Neural cell (in vitro differentiated cells): ENCODE measurements around the gene CST4. TPM values are rescaled to one million over a fixed set of nuclear protein-coding genes. Genes with fewer than 3 reads are reported as not detected.
"Not testable (repeated sequence)": the region's sequence is repeated elsewhere in the genome, so short reads cannot be mapped to it uniquely, and the experiment has no call there.

Source experiments
- H2AFZ ChIP-seq: fragments of 200-600, 300-800 bp; sonication (generic), shearing (Covaris generic); 2 replicates; pipeline ENCODE4 v1.6.0; 2014; ENCODE audit warnings: low read depth, mild to moderate bottlenecking, antibody characterized with exemption, low read length, moderate library complexity
- H3F3A ChIP-seq: fragments of 200-600 bp; shearing (Covaris generic); 2 replicates; pipeline ENCODE4 v1.6.1; 2016; ENCODE audit warnings: mild to moderate bottlenecking, moderate library complexity, mixed read lengths, antibody characterized with exemption, low read length; ENCODE audit not compliant: insufficient read depth, poor library complexity, severe bottlenecking
- H3K27ac ChIP-seq: fragments of 200-600, 300-800 bp; sonication (generic), shearing (Covaris generic); 2 replicates; pipeline ENCODE4 v1.5.1; 2014; ENCODE audit warnings: mild to moderate bottlenecking, low read length, moderate library complexity
- H3K27me3 ChIP-seq: fragments of 300-800, 200-600 bp; sonication (generic), shearing (Covaris generic); 2 replicates; pipeline ENCODE4 v1.6.0; 2014; ENCODE audit warnings: mild to moderate bottlenecking, low read depth, low read length, moderate library complexity; ENCODE audit not compliant: insufficient read depth
- H3K36me3 ChIP-seq: fragments of 300-800, 200-600 bp; sonication (generic), shearing (Covaris generic); 2 replicates; pipeline ENCODE4 v1.5.1; 2014; ENCODE audit warnings: mild to moderate bottlenecking, antibody characterized with exemption, low read length, moderate library complexity; ENCODE audit not compliant: insufficient read depth
- H3K4me2 ChIP-seq: fragments of 300-800, 200-600 bp; sonication (generic), shearing (Covaris generic); 2 replicates; pipeline ENCODE4 v1.6.0; 2014; ENCODE audit warnings: mild to moderate bottlenecking, low read length
- H3K4me3 ChIP-seq: fragments of 300-800, 200-600 bp; sonication (generic), shearing (Covaris generic); 2 replicates; pipeline ENCODE4 v1.5.1; 2014; ENCODE audit warnings: mild to moderate bottlenecking, low read length, moderate library complexity
- H3K79me2 ChIP-seq: fragments of 200-600 bp; shearing (Covaris generic); replicated peaks from 2 replicates; pipeline ENCODE4 v1.6.0; 2014; ENCODE audit warnings: mild to moderate bottlenecking, low read length, moderate library complexity; ENCODE audit not compliant: insufficient read depth
- H3K9ac ChIP-seq: fragments of 300-800, 200-600 bp; sonication (generic), shearing (Covaris generic); 2 replicates; pipeline ENCODE4 v1.6.1; 2016; ENCODE audit warnings: mild to moderate bottlenecking, low read length, mixed read lengths
- H3K9me2 ChIP-seq: fragments of 200-600 bp; shearing (Covaris generic); 2 replicates; pipeline ENCODE4 v1.6.1; 2016; ENCODE audit warnings: mild to moderate bottlenecking, low read length, mixed read lengths; ENCODE audit not compliant: insufficient read depth
- H3K9me3 ChIP-seq: fragments of 200-600, 300-800 bp; sonication (generic), shearing (Covaris generic); 2 replicates; pipeline ENCODE4 v1.6.1; 2016; ENCODE audit warnings: mild to moderate bottlenecking, mixed run types, low read length, moderate library complexity, mixed read lengths
- H4K20me1 ChIP-seq: fragments of 200-600 bp; shearing (Covaris generic); 2 replicates; pipeline ENCODE4 v1.6.1; 2016; ENCODE audit warnings: mild to moderate bottlenecking, mixed run types; ENCODE audit not compliant: insufficient read depth
- EZH2 ChIP-seq: fragments of 200-600, 300-800 bp; shearing (Covaris generic), sonication (generic); IDR thresholded peaks from 2 replicates; pipeline ENCODE4 v1.6.1; 2014; ENCODE audit warnings: antibody characterized with exemption, low read length, borderline replicate concordance, mild to moderate bottlenecking; ENCODE audit not compliant: insufficient read depth, poor library complexity, severe bottlenecking
- polyA plus RNA-seq: library from polyadenylated mRNA; depleted of rRNA; stranded (reverse); fragments of >200 nt; gene quantifications from 2 replicates; pipeline ENCODE4 v1.2.3, GENCODE V29; 2014
- small RNA-seq, 3 experiments: library from RNA; depleted of rRNA; stranded (forward); fragments of <200 nt; gene quantifications; one replicate each; pipeline ENCODE3, GENCODE V24; 2012

Gene CST4
- polyA plus RNA-seq, 1 donor from 2014 or later, result not detected

DNA sequence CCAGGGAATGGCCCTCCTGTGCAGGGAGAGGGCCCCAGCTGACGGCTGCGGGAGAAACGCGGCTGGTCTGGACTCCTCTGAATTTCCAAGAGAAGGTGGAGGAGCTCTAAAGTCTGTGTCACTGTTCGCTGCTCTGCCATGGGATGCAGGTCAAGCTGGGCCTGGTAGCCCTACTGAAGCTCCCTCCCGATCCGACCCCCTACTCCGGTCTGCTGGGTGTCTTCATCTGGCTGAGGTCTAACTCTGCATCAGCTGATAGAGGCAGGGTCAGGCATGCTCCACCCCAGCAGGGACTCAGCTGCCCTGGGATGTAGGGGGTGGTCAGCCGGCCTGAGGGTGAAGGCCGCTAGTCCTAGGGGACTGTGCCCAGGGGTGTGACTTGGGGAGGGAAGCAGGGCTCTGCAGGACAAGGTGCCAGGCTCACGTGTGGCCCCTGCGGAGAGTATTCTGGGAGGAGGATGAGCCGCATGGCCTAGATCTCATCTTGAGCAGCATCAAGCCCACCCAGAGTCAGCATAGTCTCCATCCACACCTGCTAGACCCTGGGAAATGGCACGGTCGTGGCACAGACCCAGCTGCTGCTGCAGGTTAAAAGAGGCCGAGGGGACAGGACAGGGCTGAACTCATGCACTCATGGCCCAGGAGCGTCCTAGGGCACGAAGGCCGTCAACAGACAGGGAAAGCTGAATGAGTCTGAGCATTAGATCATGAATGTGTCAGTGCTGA is 52.5 kb downstream of the CST4 start (continued):
- no peak for TF ChIP-seq EZH2

DNA sequence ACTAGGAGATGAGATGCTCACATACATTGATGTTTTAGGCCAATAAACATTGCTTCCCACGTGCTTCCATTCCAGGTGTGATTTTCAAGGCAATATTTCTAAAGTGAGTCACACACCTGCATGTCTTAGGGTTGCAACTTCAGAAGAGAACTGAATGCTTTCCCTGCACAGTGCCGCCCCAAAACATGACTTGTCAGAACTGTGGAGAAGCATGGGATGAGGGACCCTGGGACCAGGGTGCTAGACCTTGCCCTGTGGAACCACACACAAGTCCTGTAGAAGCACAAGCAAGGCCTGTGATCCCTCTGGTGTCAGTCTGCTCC is 53.1 kb downstream of the CST4 start:
- H3K9ac ChIP-seq, H4K20me1 ChIP-seq, H3K36me3 ChIP-seq, H3K4me3 ChIP-seq, H3K27ac ChIP-seq, H2AFZ ChIP-seq, H3K27me3 ChIP-seq, H3K79me2 ChIP-seq, H3F3A ChIP-seq, H3K4me2 ChIP-seq, H3K9me3 ChIP-seq, H3K9me2 ChIP-seq: not testable (repeated sequence)

Small RNAs within 50 kb of the gene (small RNA-seq; reads per million reads assigned to genes)
- gene CST2P1, result 0 reads per million in 3 experiments

Other genes with a start within 250 kb of the CST4 start
- gene CSTL1, start 249.4 kb downstream of the CST4 start, polyA plus RNA-seq, result not detected in 2 replicates
- gene CST11, start 236.2 kb downstream of the CST4 start, polyA plus RNA-seq, result not detected in 2 replicates
- not detected in 2 replicates for gene CST8, start 197.9 kb downstream of the CST4 start, polyA plus RNA-seq
- gene CST9L, start 120.6 kb downstream of the CST4 start, polyA plus RNA-seq, result not detected in 2 replicates
- not detected in 2 replicates for gene CST9, start 83.1 kb downstream of the CST4 start, polyA plus RNA-seq
- gene CST3, start 51.1 kb downstream of the CST4 start, polyA plus RNA-seq, result 52.4 and 54.6 TPM in 2 replicates
- not detected in 2 replicates for gene CST1, start 61.9 kb upstream of the CST4 start, polyA plus RNA-seq
- gene CST2, start 137.7 kb upstream of the CST4 start, polyA plus RNA-seq, result not detected in 2 replicates
- not detected in 2 replicates for gene CST5, start 190.7 kb upstream of the CST4 start, polyA plus RNA-seq